ENCODE data around the gene BCKDHB. TPM values are rescaled to one million over a fixed set of nuclear protein-coding genes. Genes with fewer than 3 reads are reported as not detected.
"Not testable (repeated sequence)": the region's sequence is repeated elsewhere in the genome, so short reads cannot be mapped to it uniquely, and the experiment has no call there.

The BCKDHB gene
- total and polyA plus RNA-seq, 7 donors: 15.1 to 43.2 (median 20.3) TPM

DNA sequence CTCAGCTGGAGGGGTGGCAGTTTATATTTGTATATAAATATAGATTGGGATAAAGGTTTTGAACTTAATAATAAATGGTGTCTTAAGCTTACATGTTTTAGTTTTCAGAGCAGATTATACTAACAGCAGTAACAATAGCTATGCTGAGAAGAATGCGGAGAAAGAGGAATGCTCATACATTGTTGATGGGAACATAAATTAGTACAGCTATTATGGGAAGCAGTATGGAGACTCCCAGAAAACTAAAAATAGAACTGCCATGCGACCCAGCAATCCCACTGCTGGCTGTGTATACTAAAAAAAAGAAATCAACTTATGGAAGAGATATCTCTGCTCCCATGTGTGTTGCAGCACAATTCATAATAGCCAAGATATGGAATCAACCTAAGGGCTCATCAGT is 127.9 kb downstream of the BCKDHB start:
- TF ChIP-seq, protein P1, sequence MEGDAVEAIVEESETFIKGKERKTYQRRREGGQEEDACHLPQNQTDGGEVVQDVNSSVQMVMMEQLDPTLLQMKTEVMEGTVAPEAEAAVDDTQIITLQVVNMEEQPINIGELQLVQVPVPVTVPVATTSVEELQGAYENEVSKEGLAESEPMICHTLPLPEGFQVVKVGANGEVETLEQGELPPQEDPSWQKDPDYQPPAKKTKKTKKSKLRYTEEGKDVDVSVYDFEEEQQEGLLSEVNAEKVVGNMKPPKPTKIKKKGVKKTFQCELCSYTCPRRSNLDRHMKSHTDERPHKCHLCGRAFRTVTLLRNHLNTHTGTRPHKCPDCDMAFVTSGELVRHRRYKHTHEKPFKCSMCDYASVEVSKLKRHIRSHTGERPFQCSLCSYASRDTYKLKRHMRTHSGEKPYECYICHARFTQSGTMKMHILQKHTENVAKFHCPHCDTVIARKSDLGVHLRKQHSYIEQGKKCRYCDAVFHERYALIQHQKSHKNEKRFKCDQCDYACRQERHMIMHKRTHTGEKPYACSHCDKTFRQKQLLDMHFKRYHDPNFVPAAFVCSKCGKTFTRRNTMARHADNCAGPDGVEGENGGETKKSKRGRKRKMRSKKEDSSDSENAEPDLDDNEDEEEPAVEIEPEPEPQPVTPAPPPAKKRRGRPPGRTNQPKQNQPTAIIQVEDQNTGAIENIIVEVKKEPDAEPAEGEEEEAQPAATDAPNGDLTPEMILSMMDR (IDR thresholded peaks at IDR 0.05): no peak
- TF ChIP-seq POLR2A (IDR thresholded peaks at IDR 0.05) (no peak), POLR2AphosphoS5 (IDR thresholded peaks at IDR 0.05) (peak in 1 of 4 donors; percentile 21), EP300 (IDR thresholded peaks at IDR 0.05) (no peak)
- 82 to 89% methylated on average over 2 of the region's 2 CpGs for WGBS, 2 donors
- intact Hi-C loops (cut with DNase I): no loop called here
- DNase-seq: no peak
- Histone ChIP-seq H3K36me3 (no peaks in the 10 kb centered on the region), H3K4me3 (no peak overlapping the region), H3K27ac (peak overlapping the region in 2 of 4 donors; percentile 19 to 45), H3K9me3 (no peaks in the 10 kb centered on the region), H3K27me3 (no peaks in the 10 kb centered on the region), H3K4me1 (peaks cover 0 to 23% (median 16%) of the 10 kb centered on the region in 4 donors)

GRCh38 chr6:80234908-80235307 is 128.4 kb downstream of the BCKDHB start:
- intact Hi-C loops (cut with DNase I): no loop called here
- Histone ChIP-seq H3K4me1 (peaks cover 0 to 23% (median 16%) of the 10 kb centered on the region in 4 donors), H3K27ac (peak overlapping the region in 1 of 4 donors; percentile 6), H3K27me3 (no peaks in the 10 kb centered on the region), H3K4me3 (no peak overlapping the region), H3K9me3 (no peaks in the 10 kb centered on the region), H3K36me3 (no peaks in the 10 kb centered on the region)
- 99% methylated on average over 1 of the region's 1 CpG for WGBS, 2 donors
- no peak for DNase-seq
- TF ChIP-seq, protein P1 (IDR thresholded peaks at IDR 0.05): no peak
- TF ChIP-seq POLR2AphosphoS5 (IDR thresholded peaks at IDR 0.05): no peak
- no peak for TF ChIP-seq POLR2A (IDR thresholded peaks at IDR 0.05)
- no peak for TF ChIP-seq EP300 (IDR thresholded peaks at IDR 0.05)

- Histone ChIP-seq H3K27me3 (no peaks in the 10 kb centered on the region), H3K4me3 (no peak overlapping the region), H3K27ac (no peak overlapping the region), H3K36me3 (no peaks in the 10 kb centered on the region), H3K4me1 (peaks cover 0 to 23% (median 16%) of the 10 kb centered on the region in 4 donors), H3K9me3 (no peaks in the 10 kb centered on the region)
- TF ChIP-seq POLR2AphosphoS5 (IDR thresholded peaks at IDR 0.05) (no peak), POLR2A (IDR thresholded peaks at IDR 0.05) (no peak), EP300 (IDR thresholded peaks at IDR 0.05) (no peak)
- TF ChIP-seq, protein P1 (IDR thresholded peaks at IDR 0.05): no peak
- no peak for DNase-seq
- WGBS, 2 donors: 93 to 98% methylated on average over 1 of the region's 1 CpG
- intact Hi-C loops (cut with DNase I): no loop called here
Observed at GRCh38 chr6:80235647-80236046, 129.2 kb downstream of the BCKDHB start.

GRCh38 chr6:80238754-80239153 is 132.3 kb downstream of the BCKDHB start:
- H3K27ac ChIP-seq; H3K9me3 ChIP-seq; intact Hi-C loops (cut with DNase I); H3K27me3 ChIP-seq; H3K4me3 ChIP-seq; DNase-seq; H3K36me3 ChIP-seq: not testable (repeated sequence)
- WGBS, 2 donors: 94 to 96% methylated on average over 2 of the region's 2 CpGs
- peaks cover 0 to 13% (median 11%) of the 10 kb centered on the region in 4 donors for H3K4me1 ChIP-seq

GRCh38 chr6:80245043-80245442 is 138.6 kb downstream of the BCKDHB start:
- whole genome bisulfite sequencing, 2 donors: 78 to 81% methylated on average over 2 of the region's 2 CpGs
- Histone ChIP-seq H3K27ac (no peak overlapping the region), H3K9me3 (no peaks in the 10 kb centered on the region), H3K4me3 (no peak overlapping the region), H3K36me3 (no peaks in the 10 kb centered on the region), H3K4me1 (no peaks in the 10 kb centered on the region), H3K27me3 (no peaks in the 10 kb centered on the region)
- no peak for DNase-seq
- TF ChIP-seq, protein P1 (IDR thresholded peaks at IDR 0.05): no peak
- TF ChIP-seq POLR2AphosphoS5 (IDR thresholded peaks at IDR 0.05) (no peak), EP300 (IDR thresholded peaks at IDR 0.05) (no peak), POLR2A (IDR thresholded peaks at IDR 0.05) (no peak)
- intact Hi-C loops (cut with DNase I): no loop called here
